Body of pancreas (tissue), 4 donors: ENCODE results near the gene KIF6. TPM values are rescaled to one million over a fixed set of nuclear protein-coding genes. Genes with fewer than 3 reads are reported as not detected.

ENCODE experiments used
- ATAC-seq: fragments of 150-250 bp; one replicate; pipeline ENCODE4 v1.9.1; 2016
- DNase-seq, 4 donors: peaks; one replicate each; pipeline ENCODE4 v3.0.0-alpha.2; 2019
- H3K27ac ChIP-seq, 4 donors: fragments of 200-600 bp; sonication (generic); 1 replicate in 3 of 4; 2 replicates in 1 of 4; pipeline versions ENCODE4 v1.5.1 to v1.6.1; 2016 to 2019; ENCODE audit warnings: mild to moderate bottlenecking in 1 of 4, mixed read lengths in 1 of 4, moderate library complexity in 1 of 4
- H3K27me3 ChIP-seq, 2 donors: fragments of 200-600 bp; sonication (generic); one replicate each; pipeline ENCODE4 v1.6.0; 2016; ENCODE audit warnings: mild to moderate bottlenecking in 1 of 2
- H3K36me3 ChIP-seq, 2 donors: fragments of 200-600 bp; sonication (generic); replicated peaks in 1 of 2; 2 replicates each; pipeline ENCODE4 v1.5.1; 2016; ENCODE audit warnings: low read depth in 2 of 2; ENCODE audit not compliant: insufficient read depth in 1 of 2
- H3K4me1 ChIP-seq: fragments of 200-600 bp; sonication (generic); one replicate; pipeline ENCODE4 v1.6.0; 2016
- H3K4me3 ChIP-seq, 2 donors: fragments of 200-600 bp; sonication (generic); 1 replicate in 1 of 2; 2 replicates in 1 of 2; pipeline ENCODE4 v1.5.1; 2016 to 2019
- H3K9me3 ChIP-seq, 3 donors: fragments of 200-600 bp; sonication (generic); 1 replicate in 2 of 3; 2 replicates in 1 of 3; pipeline ENCODE4 v1.5.1; 2016
- CTCF ChIP-seq, 7 experiments: fragments of 450-650 bp in 4 of 7; fragments of 200-600 bp in 3 of 7; sonication (generic) in 3 of 7; IDR thresholded peaks; one replicate each; pipeline ENCODE4 v1.5.1; 2016 to 2019; ENCODE audit warnings: antibody characterized with exemption in 7 of 7
- POLR2A ChIP-seq, 3 donors: fragments of 450-650 bp; IDR thresholded peaks; one replicate each; pipeline ENCODE4 v1.6.1; 2016; ENCODE audit warnings: antibody characterized with exemption in 3 of 3, mild to moderate bottlenecking in 2 of 3
- WGBS, 2 donors: methylation state at CpG; one replicate each; pipeline ENCODE4 v1.1.5; 2017; 5-methylcytosine and 5-hydroxymethylcytosine counted together
- intact Hi-C: fragments of 100-400 bp; cut with DNase I; formaldehyde crosslinking; loops from one replicate; pipeline ENCODE4 v1.15.1; 2023
- total RNA-seq, 2 donors: library from RNA; depleted of rRNA; stranded (reverse); fragments of >200 nt; gene quantifications; one replicate each; pipeline ENCODE4 v1.1.0, GENCODE V29; 2016

Gene KIF6
- total RNA-seq, 2 donors from 2014 or later = not detected

- no peaks in the 10 kb centered on the region for H3K36me3 ChIP-seq
- H3K27me3 ChIP-seq = no peaks in the 10 kb centered on the region
- TF ChIP-seq CTCF (IDR thresholded peaks at IDR 0.05) (no peak), POLR2A (IDR thresholded peaks at IDR 0.05) (no peak)
- no peak overlapping the region for H3K4me3 ChIP-seq
- no peaks in the 10 kb centered on the region for H3K4me1 ChIP-seq
- ATAC-seq = no peak
- WGBS, 2 donors = 71 to 88% methylated on average over 3 of the region's 3 CpGs
- H3K27ac ChIP-seq = no peak overlapping the region
- intact Hi-C loops = no loop called here
- no peaks in the 10 kb centered on the region for H3K9me3 ChIP-seq
- DNase-seq = no peak
Observed at GRCh38 chr6:39416026-39416425, 309.2 kb downstream of the KIF6 start.

GRCh38 chr6:39415482-39415881 is 309.7 kb downstream of the KIF6 start:
- Histone ChIP-seq H3K4me1 (no peaks in the 10 kb centered on the region), H3K27ac (no peak overlapping the region), H3K9me3 (no peaks in the 10 kb centered on the region), H3K36me3 (no peaks in the 10 kb centered on the region), H3K27me3 (no peaks in the 10 kb centered on the region), H3K4me3 (no peak overlapping the region)
- intact Hi-C loops = no loop called here
- TF ChIP-seq CTCF (IDR thresholded peaks at IDR 0.05) (no peak), POLR2A (IDR thresholded peaks at IDR 0.05) (no peak)
- ATAC-seq (no peak), DNase-seq (no peak)
- 85 to 88% methylated on average over 3 of the region's 3 CpGs for WGBS, 2 donors

- WGBS, 2 donors = 91 to 96% methylated on average over 1 of the region's 1 CpG
- TF ChIP-seq CTCF (IDR thresholded peaks at IDR 0.05) (no peak), POLR2A (IDR thresholded peaks at IDR 0.05) (no peak)
- DNase-seq (no peak), ATAC-seq (no peak)
- Histone ChIP-seq H3K27me3 (no peaks in the 10 kb centered on the region), H3K36me3 (no peaks in the 10 kb centered on the region), H3K27ac (no peak overlapping the region), H3K4me3 (no peak overlapping the region), H3K9me3 (no peaks in the 10 kb centered on the region), H3K4me1 (no peaks in the 10 kb centered on the region)
- intact Hi-C loops = no loop called here
Observed at GRCh38 chr6:39411465-39411864, 313.7 kb downstream of the KIF6 start.

GRCh38 chr6:39411001-39411400 is 314.2 kb downstream of the KIF6 start:
- DNase-seq (no peak), ATAC-seq (no peak)
- Histone ChIP-seq H3K27me3 (no peaks in the 10 kb centered on the region), H3K27ac (no peak overlapping the region), H3K36me3 (no peaks in the 10 kb centered on the region), H3K4me1 (no peaks in the 10 kb centered on the region), H3K9me3 (no peaks in the 10 kb centered on the region), H3K4me3 (no peak overlapping the region)
- intact Hi-C loops = no loop called here
- WGBS, 2 donors = 88 to 92% methylated on average over 4 of the region's 4 CpGs
- no peak for TF ChIP-seq POLR2A (IDR thresholded peaks at IDR 0.05)
- no peak for TF ChIP-seq CTCF (IDR thresholded peaks at IDR 0.05)

GRCh38 chr6:39409889-39410288 is 315.3 kb downstream of the KIF6 start:
- no peak for DNase-seq
- H3K27ac ChIP-seq = no peak overlapping the region
- H3K4me3 ChIP-seq = no peak overlapping the region
- ATAC-seq = no peak
- H3K9me3 ChIP-seq = no peaks in the 10 kb centered on the region
- WGBS, 2 donors = 92 to 99% methylated on average over 3 of the region's 3 CpGs
- no peaks in the 10 kb centered on the region for H3K4me1 ChIP-seq
- TF ChIP-seq POLR2A (IDR thresholded peaks at IDR 0.05) = no peak
- no peak for TF ChIP-seq CTCF (IDR thresholded peaks at IDR 0.05)
- intact Hi-C loops = no loop called here
- no peaks in the 10 kb centered on the region for H3K27me3 ChIP-seq
- H3K36me3 ChIP-seq = no peaks in the 10 kb centered on the region
